MM.1S (cell line): ENCODE results near the gene FGF21.
A peak's percentile ranks its signal among the peaks of the same experiment; 100 is the strongest.

ENCODE experiments used
- DNase-seq: peaks from one replicate; pipeline ENCODE4 v3.0.0-alpha.2; 2015
- H2AFZ ChIP-seq: fragments of 300-600 bp; sonication (generic); 2 replicates; pipeline ENCODE4 v1.6.0; 2016; ENCODE audit warnings: antibody characterized with exemption, low read length
- H3F3A ChIP-seq: fragments of 300-600 bp; sonication (generic); 2 replicates; pipeline ENCODE4 v1.6.1; 2016; ENCODE audit warnings: mild to moderate bottlenecking, antibody characterized with exemption, low read length, moderate library complexity, mixed read lengths; ENCODE audit not compliant: insufficient read depth
- H3K27ac ChIP-seq: fragments of 300-600 bp; sonication (generic); 2 replicates; pipeline ENCODE4 v1.5.1; 2016; ENCODE audit warnings: mild to moderate bottlenecking, low read length
- H3K27me3 ChIP-seq: fragments of 300-600 bp; sonication (generic); replicated peaks from 2 replicates; pipeline ENCODE4 v1.6.0; 2016; ENCODE audit warnings: low read length; ENCODE audit not compliant: insufficient read depth
- H3K36me3 ChIP-seq: fragments of 300-600 bp; sonication (generic); replicated peaks from 2 replicates; pipeline ENCODE4 v1.6.1; 2016; ENCODE audit warnings: mild to moderate bottlenecking, low read length, mixed read lengths; ENCODE audit not compliant: insufficient read depth
- H3K4me1 ChIP-seq: fragments of 300-600 bp; sonication (generic); 2 replicates; pipeline ENCODE4 v1.6.1; 2016; ENCODE audit warnings: low read length, mixed read lengths
- H3K4me2 ChIP-seq: fragments of 300-600 bp; sonication (generic); 2 replicates; pipeline ENCODE4 v1.6.0; 2016; ENCODE audit warnings: low read depth, low read length
- H3K4me3 ChIP-seq: fragments of 300-600 bp; sonication (generic); 2 replicates; pipeline ENCODE4 v1.5.1; 2016; ENCODE audit warnings: low read length, mixed read lengths
- H3K79me2 ChIP-seq: fragments of 300-600 bp; sonication (generic); 2 replicates; pipeline ENCODE4 v1.6.1; 2016; ENCODE audit warnings: mixed run types, low read length, mixed read lengths
- H3K9ac ChIP-seq: fragments of 300-600 bp; sonication (generic); 2 replicates; pipeline ENCODE4 v1.6.1; 2016; ENCODE audit warnings: low read length, mixed read lengths
- H3K9me2 ChIP-seq: fragments of 300-600 bp; sonication (generic); replicated peaks from 2 replicates; pipeline ENCODE4 v1.6.1; 2016; ENCODE audit warnings: mild to moderate bottlenecking, low read length, mixed read lengths; ENCODE audit not compliant: insufficient read depth
- H3K9me3 ChIP-seq: fragments of 300-600 bp; sonication (generic); replicated peaks from 2 replicates; pipeline ENCODE4 v1.6.1; 2016; ENCODE audit warnings: mild to moderate bottlenecking, low read length, mixed read lengths; ENCODE audit not compliant: insufficient read depth
- H4K20me1 ChIP-seq: fragments of 300-600 bp; sonication (generic); 2 replicates; pipeline ENCODE4 v1.6.1; 2016; ENCODE audit warnings: mild to moderate bottlenecking, low read length, moderate library complexity, mixed read lengths; ENCODE audit not compliant: insufficient read depth
- CTCF ChIP-seq: fragments of 300-600 bp; sonication (generic); IDR thresholded peaks from 2 replicates; pipeline ENCODE4 v1.5.1; 2016; ENCODE audit warnings: antibody characterized with exemption, low read length, mixed read lengths
- EZH2 ChIP-seq: fragments of 300-600 bp; sonication (generic); optimal IDR thresholded peaks from 2 replicates; pipeline ENCODE3; 2017; ENCODE audit warnings: low read depth, mild to moderate bottlenecking, antibody characterized with exemption, low read length, mixed read lengths
- EZH2phosphoT487 ChIP-seq: fragments of 300-600 bp; sonication (generic); IDR thresholded peaks from 2 replicates; pipeline ENCODE4 v1.6.1; 2018; ENCODE audit warnings: antibody characterized with exemption, low read length

The FGF21 gene

GRCh38 chr19:48751845-48752495, 3.4 kb upstream of the FGF21 start:
- Histone ChIP-seq H3K79me2 (no peaks in the 10 kb centered on the region), H3K9me3 (no peaks in the 10 kb centered on the region), H3F3A (no peaks in the 10 kb centered on the region), H3K9me2 (no peaks in the 10 kb centered on the region), H3K27me3 (peaks cover 80% of the 10 kb centered on the region), H3K4me1 (0 out of 2 replicates have a peak, but pooled peaks cover 4% of the 10 kb centered on the region), H3K4me3 (peak overlapping the region; percentile 57), H3K27ac (no peak overlapping the region), H4K20me1 (no peaks in the 10 kb centered on the region), H3K4me2 (peak overlapping the region; percentile 59), H3K9ac (no peak overlapping the region), H3K36me3 (no peaks in the 10 kb centered on the region), H2AFZ (peak overlapping the region; percentile 72)
- no peak for DNase-seq
- no peak for TF ChIP-seq CTCF
- no peak for TF ChIP-seq EZH2phosphoT487
- TF ChIP-seq EZH2: no peak

- no peaks in the 10 kb centered on the region for H3K36me3 ChIP-seq
- H3K27ac ChIP-seq: no peak within 1 kb of the TSS
- peak within 1 kb of the TSS; percentile 59 for H3K4me2 ChIP-seq
- no peak within 1 kb of the TSS; the same call in 1 of the 2 replicates for H3K9ac ChIP-seq
- H4K20me1 ChIP-seq: no peaks in the 10 kb centered on the region
- peaks cover 83% of the 10 kb centered on the region for H3K27me3 ChIP-seq
- TF ChIP-seq CTCF (no peak), EZH2phosphoT487 (no peak), EZH2 (no peak)
- peak within 1 kb of the TSS; percentile 72 for H2AFZ ChIP-seq
- H3K4me3 ChIP-seq: peak within 1 kb of the TSS; percentile 57
- no peaks in the 10 kb centered on the region for H3K9me2 ChIP-seq
- peak; percentile 43 for DNase-seq
- no peaks in the 10 kb centered on the region for H3K9me3 ChIP-seq
- 0 out of 2 replicates have a peak, but pooled peaks cover 4% of the 10 kb centered on the region for H3K4me1 ChIP-seq
- H3K79me2 ChIP-seq: no peaks in the 10 kb centered on the region
- H3F3A ChIP-seq: no peaks in the 10 kb centered on the region
Measured at GRCh38 chr19:48752496-48753365, 2.6 kb upstream of the FGF21 start, which contains the start of gene FUT1. TSS of gene FUT1 (minus strand) at chr19:48752641. CDS start at chr19:48751281, 1,360 bp downstream.

- Histone ChIP-seq H3K9ac (no peak overlapping the region), H3K4me2 (no peak overlapping the region), H4K20me1 (no peaks in the 10 kb centered on the region), H2AFZ (no peak overlapping the region), H3K9me3 (no peaks in the 10 kb centered on the region), H3K27me3 (peaks cover 70% of the 10 kb centered on the region), H3F3A (no peaks in the 10 kb centered on the region), H3K27ac (no peak overlapping the region), H3K79me2 (no peaks in the 10 kb centered on the region), H3K4me3 (no peak overlapping the region), H3K9me2 (no peaks in the 10 kb centered on the region), H3K4me1 (0 out of 2 replicates have a peak, but pooled peaks cover 4% of the 10 kb centered on the region), H3K36me3 (no peaks in the 10 kb centered on the region)
- DNase-seq: no peak
- TF ChIP-seq EZH2: no peak
- no peak for TF ChIP-seq CTCF
- TF ChIP-seq EZH2phosphoT487: no peak
Measured at GRCh38 chr19:48755787-48756186, 463 bp downstream of the FGF21 start.
